Motor neuron (in vitro differentiated cells): ENCODE data around the gene SPECC1. TPM values are rescaled to one million over a fixed set of nuclear protein-coding genes. Genes with fewer than 3 reads are reported as not detected.
A peak's percentile ranks its signal among the peaks of the same experiment; 100 is the strongest.
"Not testable (repeated sequence)": the region's sequence is repeated elsewhere in the genome, so short reads cannot be mapped to it uniquely, and the experiment has no call there.

Source experiments
- ATAC-seq, 8 experiments: fragments of 200-7000 bp; cut with Tn5 transposase; replicated peaks in 6 of 8; 2 replicates each; pipeline ENCODE4 v1.8.0; 2021; ENCODE audit warnings: mild to moderate bottlenecking in 8 of 8, moderate library complexity in 8 of 8
- H3K27ac ChIP-seq, 2 donors: fragments of 250-450 bp; sonication (Bioruptor Pico); 2 replicates each; pipeline ENCODE4 v1.9.0; 2021; ENCODE audit warnings: antibody characterized with exemption in 2 of 2, mild to moderate bottlenecking in 2 of 2, moderate library complexity in 1 of 2
- H3K4me1 ChIP-seq, 2 donors: fragments of 250-450 bp; sonication (Bioruptor Pico); replicated peaks in 1 of 2; 2 replicates each; pipeline ENCODE4 v1.6.1; 2021; ENCODE audit warnings: antibody characterized with exemption in 2 of 2, mild to moderate bottlenecking in 2 of 2, moderate library complexity in 1 of 2
- H3K4me3 ChIP-seq, 5 donors: fragments of 250-450 bp; sonication (Bioruptor Pico); 2 replicates each; pipeline ENCODE4 v1.9.0; 2021; ENCODE audit warnings: antibody characterized with exemption in 5 of 5, mild to moderate bottlenecking in 5 of 5, moderate library complexity in 4 of 5
- WGBS, 10 experiments: fragments of 450-650 bp; shearing (Covaris generic); methylation state at CpG; one replicate each; pipeline ENCODE4 v1.0.0; 2022; 5-methylcytosine and 5-hydroxymethylcytosine counted together
- in situ Hi-C, 9 experiments: fragments of 400-800 bp; cut with MboI; loops; one replicate each; pipeline ENCODE4 v1.15.0; 2021; ENCODE audit warnings: low sequenced_read_pairs in 9 of 9, low pct_unique_long_range_greater_than_20kb in 2 of 9; ENCODE audit not compliant: unreplicated experiment in 9 of 9
- total RNA-seq, 8 experiments: library from RNA; unstranded; fragments of 300-600 nt; gene quantifications; 2 replicates each; pipeline versions ENCODE4 v1.2.3 to v1.2.4, GENCODE V29; 2022

Gene SPECC1
- total RNA-seq, 8 experiments from 2014 or later: 25.8 to 269 (median 79.5) TPM

DNA sequence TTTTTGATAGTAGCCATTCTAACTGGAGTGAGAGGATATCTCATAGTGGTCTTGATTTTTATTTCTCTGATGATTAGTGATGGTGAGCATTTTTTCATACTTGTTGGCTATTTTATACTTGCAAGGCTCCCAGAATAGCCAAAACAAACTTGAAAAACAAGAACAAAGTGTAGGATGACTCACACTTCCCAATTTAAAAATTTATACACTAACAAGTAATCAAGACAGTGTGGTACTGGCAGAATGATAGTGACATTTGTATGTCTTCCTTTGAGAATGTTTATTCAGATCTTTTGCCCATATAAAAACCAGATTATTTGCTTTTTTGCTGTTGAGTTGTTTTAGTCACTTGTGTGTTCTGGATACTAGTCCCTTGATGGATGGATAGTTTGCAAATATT is 17.8 kb downstream of the SPECC1 start:
- H3K4me3 ChIP-seq: no peak overlapping the region
- H3K4me1 ChIP-seq: no peaks in the 10 kb centered on the region
- peak in 2 of 8 experiments; percentile 34 for ATAC-seq
- no peak overlapping the region for H3K27ac ChIP-seq
- in situ Hi-C loops: no loop called here

DNA sequence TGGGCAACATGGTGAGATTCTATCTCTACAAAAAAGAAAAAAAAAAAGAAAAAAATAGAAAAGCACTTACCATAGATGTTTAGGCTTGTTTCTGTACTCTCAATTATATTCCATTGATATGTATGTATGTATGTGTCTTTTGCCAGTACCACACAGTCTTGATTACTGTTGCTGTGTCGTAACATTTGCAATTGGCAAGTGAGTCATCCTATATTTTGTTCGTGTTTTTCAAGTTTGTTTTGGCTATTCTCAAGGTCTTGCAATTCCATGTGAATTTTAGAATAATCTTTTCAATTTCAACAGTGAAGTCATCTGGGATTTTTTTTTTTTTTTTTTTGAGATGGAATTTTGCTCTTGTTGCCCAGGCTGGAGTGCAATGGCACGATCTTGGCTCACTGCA is 19.3 kb downstream of the SPECC1 start:
- no peaks in the 10 kb centered on the region for H3K4me1 ChIP-seq
- in situ Hi-C loops: no loop called here
- WGBS, 10 experiments: 8 to 100% (median 83%) methylated on average over 1 to 3 of the region's 3 CpGs; no CpG with 5 or more reads in 1 of the 10 experiments
- H3K4me3 ChIP-seq: no peak overlapping the region
- H3K27ac ChIP-seq: no peak overlapping the region
- peak in 3 of 8 experiments; percentile 68 to 96 (median 91) for ATAC-seq

DNA sequence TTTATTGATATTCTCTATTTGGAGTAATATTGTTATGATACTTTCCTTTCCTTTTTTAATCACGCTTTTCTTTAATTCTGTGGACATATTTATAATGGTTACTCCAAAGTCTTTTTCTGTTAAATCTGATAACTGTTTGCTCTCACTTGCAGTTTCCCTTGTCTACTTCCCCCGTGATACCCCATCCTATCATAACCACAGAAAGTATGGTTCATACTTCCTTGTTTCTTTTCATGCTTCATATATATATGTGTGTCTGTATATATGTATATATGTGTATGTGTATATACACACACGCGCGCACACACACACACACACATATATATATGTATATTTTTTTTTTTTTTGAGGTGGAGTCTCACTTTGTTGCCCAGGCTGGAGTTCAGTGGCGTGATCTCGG is 23.5 kb downstream of the SPECC1 start:
- in situ Hi-C loops: no loop called here
- H3K4me3 ChIP-seq: no peak overlapping the region
- WGBS, 10 experiments: 75 to 96% (median 89%) methylated on average over 1 to 5 of the region's 7 CpGs; no CpG with 5 or more reads in 2 of the 10 experiments
- ATAC-seq: no peak
- H3K4me1 ChIP-seq: no peaks in the 10 kb centered on the region
- H3K27ac ChIP-seq: no peak overlapping the region

DNA sequence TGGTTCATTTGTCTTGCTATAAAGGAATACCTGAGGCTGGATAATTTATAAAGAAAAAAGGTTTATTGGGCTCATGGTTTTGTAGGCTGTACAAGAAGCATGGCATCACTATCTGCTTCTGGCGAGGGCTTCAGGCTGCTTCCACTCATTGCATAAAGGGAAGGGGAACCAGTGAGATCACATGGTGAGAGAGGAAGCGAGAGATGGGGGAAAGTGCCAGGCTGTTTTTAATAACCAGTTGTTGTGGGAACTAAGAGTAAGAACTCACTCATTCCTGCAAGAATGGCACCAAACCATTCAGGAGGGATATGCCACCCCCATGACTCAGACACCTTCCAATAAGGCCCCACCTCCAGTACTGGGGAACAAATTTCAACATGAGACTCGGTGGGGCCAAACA is 24.3 kb downstream of the SPECC1 start:
- Histone ChIP-seq H3K4me3 (no peak overlapping the region), H3K27ac (no peak overlapping the region), H3K4me1 (no peaks in the 10 kb centered on the region)
- no peak for ATAC-seq
- in situ Hi-C loops: no loop called here
- 22 to 90% (median 80%) methylated on average over 1 to 3 of the region's 3 CpGs; no CpG with 5 or more reads in 1 of the 10 experiments for WGBS, 10 experiments

DNA sequence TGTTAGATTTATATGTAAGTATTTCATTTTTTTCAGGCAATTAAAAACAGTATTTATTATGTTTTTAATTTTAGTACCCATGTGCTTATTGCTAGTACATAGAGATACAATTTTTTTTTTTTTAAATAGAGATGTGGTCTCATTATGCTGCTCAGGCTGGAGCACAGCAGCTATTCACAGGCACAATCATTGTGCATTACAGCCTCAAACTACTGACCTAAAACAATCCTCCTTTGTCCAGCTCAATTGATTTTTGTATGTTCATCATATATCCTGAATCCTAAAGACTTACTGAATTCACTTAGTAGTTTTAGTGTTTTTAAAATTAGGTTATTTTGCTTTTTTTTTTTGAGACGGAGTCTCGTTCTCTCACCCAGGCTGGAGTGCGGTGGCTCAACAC is 26.3 kb downstream of the SPECC1 start:
- ATAC-seq: no peak
- Histone ChIP-seq H3K4me3 (no peak overlapping the region), H3K27ac (no peak overlapping the region), H3K4me1 (no peaks in the 10 kb centered on the region)
- 80 to 100% (median 100%) methylated on average over 1 to 3 of the region's 3 CpGs; no CpG with 5 or more reads in 2 of the 10 experiments for WGBS, 10 experiments
- in situ Hi-C loops: no loop called here

DNA sequence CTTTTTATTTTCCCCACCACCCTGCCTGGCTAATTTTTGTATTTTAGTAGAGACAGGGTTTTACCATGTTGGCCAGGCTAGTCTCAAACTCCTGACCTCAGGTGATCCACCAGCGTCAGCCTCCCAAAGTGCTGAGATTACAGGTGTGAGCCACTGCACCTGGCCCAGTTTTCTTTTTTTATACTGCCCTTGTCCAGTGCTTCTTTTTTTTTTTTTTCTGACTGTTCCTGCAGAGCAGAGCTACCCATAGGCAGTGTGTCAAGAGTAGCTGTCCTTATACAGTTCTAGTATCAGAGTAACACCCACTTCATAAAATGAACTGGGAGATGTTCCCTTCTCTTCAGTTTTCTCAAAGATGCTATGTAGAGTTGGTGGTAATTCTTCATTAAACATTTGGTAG is 28.1 kb downstream of the SPECC1 start:
- H3K27ac ChIP-seq, H3K4me3 ChIP-seq, ATAC-seq, in situ Hi-C loops, H3K4me1 ChIP-seq: not testable (repeated sequence)
- 60 to 100% (median 90%) methylated on average over 1 of the region's 1 CpG; no CpG with 5 or more reads in 3 of the 10 experiments for WGBS, 10 experiments

DNA sequence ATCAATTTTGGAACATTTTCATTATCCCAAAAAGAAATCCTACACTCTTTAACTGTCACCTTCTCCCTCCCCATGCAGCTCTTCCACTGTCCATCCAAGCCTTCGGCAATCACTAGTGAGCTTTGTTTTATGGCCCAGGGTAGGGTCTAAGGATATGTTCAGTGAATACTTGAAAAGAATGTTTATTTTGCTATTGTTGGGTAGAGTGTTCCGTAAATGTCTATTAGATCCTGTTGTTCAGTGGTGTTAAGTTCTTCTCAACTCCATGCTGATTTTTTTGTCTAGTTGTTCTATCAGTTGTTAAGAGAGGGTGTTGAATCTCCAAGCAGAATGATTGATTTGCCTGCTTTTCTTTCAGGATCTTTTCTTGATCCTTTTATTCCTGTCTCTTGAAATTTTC is 29.9 kb downstream of the SPECC1 start:
- 40 to 94% (median 66%) methylated on average over 1 to 2 of the region's 2 CpGs for WGBS, 10 experiments
- Histone ChIP-seq H3K4me3 (no peak overlapping the region), H3K27ac (no peak overlapping the region), H3K4me1 (no peaks in the 10 kb centered on the region)
- ATAC-seq: no peak
- in situ Hi-C loops: no loop called here

DNA sequence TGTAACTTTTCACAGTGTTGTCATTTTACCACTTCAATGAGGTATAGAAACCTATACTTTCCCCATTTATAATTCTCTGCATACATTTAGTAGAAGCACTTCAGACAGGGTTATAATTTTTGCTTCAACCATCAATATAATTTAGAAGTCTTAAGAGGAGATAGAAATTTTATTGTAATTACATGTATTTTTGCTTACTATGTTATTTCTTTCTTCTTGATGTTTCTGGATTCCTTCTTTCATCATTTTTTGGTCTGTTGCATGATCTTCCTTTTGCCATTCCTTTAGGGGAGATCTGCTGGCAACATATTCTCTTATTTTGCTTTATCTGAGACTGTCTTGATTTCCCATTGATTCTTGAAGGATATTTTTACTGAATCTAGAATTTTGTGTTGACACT is 31.1 kb downstream of the SPECC1 start:
- no peaks in the 10 kb centered on the region for H3K4me1 ChIP-seq
- no peak overlapping the region for H3K4me3 ChIP-seq
- in situ Hi-C loops: no loop called here
- no peak for ATAC-seq
- H3K27ac ChIP-seq: no peak overlapping the region

DNA sequence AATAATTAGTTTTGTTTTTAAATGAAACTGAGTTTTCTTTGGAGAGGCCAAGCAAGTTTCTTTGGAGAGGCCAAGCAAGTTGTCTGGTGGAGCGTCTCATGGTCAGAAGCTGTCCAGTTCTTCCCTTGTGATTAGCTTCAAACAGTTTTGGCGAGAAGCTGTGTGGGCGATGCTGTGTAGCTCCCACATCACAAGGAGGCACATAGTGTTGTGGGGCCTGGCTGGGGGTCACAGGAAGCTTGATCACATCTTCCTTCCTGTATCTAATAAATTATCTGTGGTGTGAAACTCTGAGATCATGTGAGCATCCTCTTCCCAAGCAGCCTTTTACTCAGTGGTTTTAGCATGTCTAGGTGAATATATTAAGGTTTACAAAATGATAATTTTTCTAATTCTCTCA is 33.9 kb downstream of the SPECC1 start:
- Histone ChIP-seq H3K4me1 (no peaks in the 10 kb centered on the region), H3K27ac (no peak overlapping the region), H3K4me3 (no peak overlapping the region)
- ATAC-seq: no peak
- 67 to 100% (median 100%) methylated on average over 1 to 3 of the region's 3 CpGs; no CpG with 5 or more reads in 3 of the 10 experiments for WGBS, 10 experiments
- in situ Hi-C loops: no loop called here

DNA sequence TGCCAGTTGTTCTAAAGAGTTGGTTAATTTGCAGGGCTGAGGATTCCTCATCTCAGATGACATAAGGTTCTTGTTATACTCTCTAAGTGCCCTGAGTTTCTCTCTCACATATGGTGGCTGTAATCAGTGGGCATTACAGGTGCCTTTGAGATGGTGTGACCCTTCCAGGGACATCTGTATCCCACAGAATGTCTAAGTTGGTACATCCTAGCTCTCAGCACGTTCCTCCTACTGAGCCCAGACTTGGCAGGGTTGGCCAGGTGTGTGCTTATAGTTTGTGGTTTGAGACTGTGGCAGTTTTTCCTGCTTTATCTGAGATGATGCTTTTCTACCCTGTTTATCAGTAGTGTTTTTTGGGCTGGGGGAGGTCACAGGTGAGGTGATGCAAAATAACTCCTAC is 36.3 kb downstream of the SPECC1 start:
- WGBS, 10 experiments: 22 to 80% (median 60%) methylated on average over 1 of the region's 1 CpG; no CpG with 5 or more reads in 6 of the 10 experiments
- Histone ChIP-seq H3K4me3 (no peak overlapping the region), H3K27ac (no peak overlapping the region), H3K4me1 (no peaks in the 10 kb centered on the region)
- in situ Hi-C loops: no loop called here
- no peak for ATAC-seq

DNA sequence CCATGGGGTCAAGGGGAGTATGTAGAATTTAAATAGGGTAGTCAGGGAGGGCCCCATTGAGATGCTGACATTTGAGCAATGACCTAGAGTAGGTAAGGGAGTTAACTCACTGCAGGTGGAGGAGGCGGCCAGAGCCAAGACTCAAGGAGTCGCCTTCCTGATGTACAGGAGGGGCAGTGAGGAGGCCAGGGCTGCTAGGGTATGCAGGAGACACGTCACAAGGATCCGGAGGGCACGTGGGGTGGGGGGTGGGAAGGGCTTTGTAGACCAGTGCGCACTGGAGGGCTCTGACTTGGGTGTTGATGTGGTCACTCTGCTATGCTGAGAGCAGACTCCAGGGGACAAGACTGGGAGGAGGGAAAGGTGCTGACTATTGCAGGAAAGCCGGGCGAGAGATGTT is 37.5 kb downstream of the SPECC1 start:
- Histone ChIP-seq H3K4me3 (no peak overlapping the region), H3K4me1 (no peaks in the 10 kb centered on the region), H3K27ac (no peak overlapping the region)
- in situ Hi-C loops: no loop called here
- WGBS, 10 experiments: 54 to 100% (median 94%) methylated on average over 1 to 4 of the region's 8 CpGs; no CpG with 5 or more reads in 2 of the 10 experiments
- no peak for ATAC-seq

DNA sequence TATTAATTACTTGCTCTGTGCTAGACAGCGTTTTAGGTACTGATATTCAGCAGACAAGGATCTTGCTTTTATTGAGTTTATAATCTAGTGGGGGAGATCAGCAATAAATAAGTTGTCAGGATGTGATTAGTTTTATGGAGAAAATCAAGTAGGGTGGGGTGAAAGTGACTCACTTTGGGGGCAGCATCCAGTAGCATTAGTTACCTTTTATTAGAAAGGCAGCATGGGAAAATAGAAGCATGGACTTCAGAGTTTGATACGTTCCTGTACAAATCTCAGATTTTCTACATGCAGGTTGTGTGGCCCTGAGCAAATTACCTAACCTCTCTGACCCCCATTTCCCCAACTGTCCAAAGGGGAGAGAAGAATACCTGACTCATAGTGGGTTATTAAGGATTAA is 42.5 kb downstream of the SPECC1 start:
- in situ Hi-C loops: no loop called here
- Histone ChIP-seq H3K27ac (no peak overlapping the region), H3K4me1 (no peaks in the 10 kb centered on the region), H3K4me3 (no peak overlapping the region)
- 36 to 100% (median 78%) methylated on average over 1 to 2 of the region's 2 CpGs; no CpG with 5 or more reads in 1 of the 10 experiments for WGBS, 10 experiments
- ATAC-seq: no peak

DNA sequence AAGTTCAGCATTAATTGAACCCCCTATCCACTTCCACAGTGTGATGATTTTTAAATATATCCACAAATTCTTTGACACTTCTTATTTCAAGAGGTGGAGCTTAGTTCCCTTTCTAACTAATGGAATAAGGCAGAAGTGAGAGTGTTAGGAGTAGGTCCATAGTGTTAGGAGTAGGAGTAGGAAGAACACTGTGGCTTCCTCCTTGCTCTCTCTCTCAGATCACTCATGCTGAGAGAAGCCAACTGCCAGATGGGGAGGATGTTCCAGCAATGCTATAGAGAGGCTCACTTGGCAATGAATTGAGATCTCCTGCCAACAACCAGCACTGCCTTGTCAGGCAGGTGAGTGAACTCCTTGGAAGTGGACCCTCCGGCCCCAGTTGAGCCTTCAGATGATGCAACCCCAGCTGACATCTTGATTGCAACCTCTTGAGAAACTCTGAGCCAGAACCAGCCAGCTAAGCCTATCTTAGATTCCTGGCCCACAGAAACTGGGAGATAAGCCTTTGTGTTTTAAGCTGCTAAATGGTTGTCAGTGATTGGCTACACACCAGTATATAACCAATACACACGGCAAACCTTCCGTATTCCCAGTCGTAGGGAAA is 44.3 kb downstream of the SPECC1 start:
- 33 to 100% (median 91%) methylated on average over 1 to 4 of the region's 4 CpGs; no CpG with 5 or more reads in 3 of the 10 experiments for WGBS, 10 experiments
- Histone ChIP-seq H3K4me1 (no peaks in the 10 kb centered on the region), H3K27ac (no peak overlapping the region), H3K4me3 (no peak overlapping the region)
- no peak for ATAC-seq
- in situ Hi-C loops: no loop called here

DNA sequence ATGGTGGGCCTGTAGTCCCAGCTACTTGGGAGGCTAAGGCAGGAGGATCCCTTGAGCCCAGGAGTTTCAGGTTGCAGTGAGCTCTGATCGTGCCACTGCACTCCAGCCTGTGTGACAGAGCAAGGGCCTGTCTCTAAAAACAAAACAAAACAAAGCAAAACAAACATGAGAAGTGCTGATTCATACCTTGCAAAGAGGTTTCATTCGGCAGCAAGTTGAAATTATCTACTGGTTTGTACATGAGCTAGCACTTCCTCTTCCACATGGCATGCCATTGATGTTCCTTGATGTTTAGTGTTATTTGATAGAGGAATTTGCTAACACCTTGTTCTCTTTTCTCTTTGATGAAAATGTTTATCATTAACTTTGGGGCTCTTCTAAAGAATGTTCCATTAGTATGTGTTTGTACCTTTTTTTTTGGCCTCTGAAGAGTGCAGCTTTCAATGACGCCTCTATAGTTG is 50.6 kb downstream of the SPECC1 start:
- ATAC-seq: peak in 2 of 8 experiments; percentile 16 to 44
- Histone ChIP-seq H3K27ac (no peak overlapping the region), H3K4me3 (no peak overlapping the region), H3K4me1 (no peaks in the 10 kb centered on the region)
- 50 to 92% (median 72%) methylated on average over 1 to 3 of the region's 3 CpGs; no CpG with 5 or more reads in 1 of the 10 experiments for WGBS, 10 experiments
- in situ Hi-C loops: no loop called here
